C4-2B (cell line): ENCODE results near the gene IFT57.

Experiments used
- CTCF ChIP-seq: fragments of 450-650 bp; conservative IDR thresholded peaks from 2 replicates; pipeline ENCODE4 v1.5.1; 2017; ENCODE audit warnings: mild to moderate bottlenecking
- ZFX ChIP-seq: fragments of 450-650 bp; IDR thresholded peaks from 2 replicates; pipeline ENCODE4 v1.6.1; 2017

- TF ChIP-seq CTCF, result no peak
- no peak for TF ChIP-seq ZFX
Measured at GRCh38 chr3:108125153-108125543, 97.1 kb downstream of the IFT57 start.
